GM11168 (cell line): ENCODE results near the gene ADGRD1.
"Not testable (repeated sequence)": the region's sequence is repeated elsewhere in the genome, so short reads cannot be mapped to it uniquely, and the experiment has no call there.

Experiments used
- in situ Hi-C: fragments of 300-500 bp; cut with MboI; formaldehyde crosslinking; loops from one replicate; pipeline ENCODE4 v1.12.0; 2022; ENCODE audit warnings: low sequenced_read_pairs; ENCODE audit not compliant: unreplicated experiment

ADGRD1 gene

DNA sequence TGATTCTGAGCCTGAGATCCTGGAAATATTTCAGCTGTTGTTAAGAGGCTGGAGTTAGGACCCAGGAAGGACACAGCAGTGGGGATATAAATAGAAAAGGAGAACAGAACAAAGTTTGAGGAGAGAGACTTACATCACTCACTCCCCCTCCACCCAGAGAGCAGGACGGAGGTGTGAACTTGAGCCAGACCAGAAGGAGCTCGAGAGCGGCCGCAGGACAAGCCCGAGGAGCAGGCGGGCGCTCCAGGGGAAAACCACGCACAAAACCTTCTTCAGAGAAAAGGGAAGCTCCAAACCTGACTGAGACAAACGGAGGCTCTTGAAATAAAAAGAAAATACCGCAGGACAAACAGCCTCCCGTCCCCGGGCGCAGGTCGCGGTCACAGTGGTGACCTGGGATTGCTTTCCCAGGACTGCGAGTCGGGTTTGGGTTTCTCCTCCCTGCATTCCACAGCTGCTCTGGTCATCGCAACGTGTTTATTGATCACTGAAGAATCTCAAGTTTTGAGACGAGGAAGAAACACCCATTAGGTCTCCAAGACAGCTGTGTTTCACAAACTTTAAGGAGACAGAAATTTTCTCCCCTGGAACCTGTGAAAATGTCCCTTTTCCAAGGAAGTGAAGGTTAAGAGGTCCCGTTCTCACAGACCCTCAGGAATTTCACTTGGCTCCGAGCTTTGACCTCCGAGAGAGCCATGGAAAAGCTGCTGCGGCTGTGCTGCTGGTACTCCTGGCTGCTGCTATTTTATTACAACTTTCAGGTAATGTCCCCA is at the start of gene ADGRD1:
ADGRD1 (plus strand) TSS at position 137 of the 773 bp plus-strand sequence; CDS start at position 696, 559 bp downstream.
- in situ Hi-C loops = no loop called here

DNA sequence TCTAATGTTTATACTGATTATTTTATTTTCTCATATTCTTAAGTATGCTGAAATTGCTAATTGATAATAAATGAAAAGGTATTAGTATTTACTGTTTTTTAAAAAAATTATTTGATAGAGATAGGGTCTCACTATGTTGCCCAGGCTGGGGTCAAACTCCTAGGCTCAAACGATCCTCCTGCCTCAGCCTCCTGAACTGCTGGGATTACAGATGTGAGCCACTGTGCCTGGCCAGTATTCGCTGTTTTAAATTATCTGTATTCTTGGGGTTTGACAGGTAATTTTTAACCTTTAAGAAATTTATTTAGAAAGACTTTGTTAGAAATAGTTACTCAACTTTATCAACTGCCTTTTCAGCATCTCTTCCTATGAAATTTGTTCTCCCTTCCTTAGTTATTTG is 49.6 kb upstream of the ADGRD1 start:
- in situ Hi-C loops = no loop called here

DNA sequence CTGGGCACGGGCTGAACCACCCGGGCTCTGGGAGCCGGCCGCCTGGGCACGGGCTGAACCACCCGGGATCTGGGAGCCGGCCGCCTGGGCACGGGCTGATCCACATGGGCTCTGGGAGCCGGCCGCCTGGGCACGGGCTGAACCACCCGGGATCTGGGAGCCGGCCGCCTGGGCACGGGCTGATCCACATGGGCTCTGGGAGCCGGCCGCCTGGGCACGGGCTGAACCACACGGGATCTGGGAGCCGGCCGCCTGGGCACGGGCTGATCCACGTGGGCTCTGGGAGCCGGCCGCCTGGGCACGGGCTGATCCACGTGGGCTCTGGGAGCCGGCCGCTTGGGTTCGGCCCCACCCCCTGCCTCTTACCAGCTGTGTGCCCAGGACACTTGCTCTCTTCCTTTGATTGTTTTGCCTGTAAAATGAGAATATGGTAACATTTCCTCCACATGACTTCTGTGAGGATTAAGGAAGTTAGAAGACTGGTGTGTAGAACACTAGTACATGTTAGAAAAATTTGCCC is 48.7 kb upstream of the ADGRD1 start:
- in situ Hi-C loops = not testable (repeated sequence)

DNA sequence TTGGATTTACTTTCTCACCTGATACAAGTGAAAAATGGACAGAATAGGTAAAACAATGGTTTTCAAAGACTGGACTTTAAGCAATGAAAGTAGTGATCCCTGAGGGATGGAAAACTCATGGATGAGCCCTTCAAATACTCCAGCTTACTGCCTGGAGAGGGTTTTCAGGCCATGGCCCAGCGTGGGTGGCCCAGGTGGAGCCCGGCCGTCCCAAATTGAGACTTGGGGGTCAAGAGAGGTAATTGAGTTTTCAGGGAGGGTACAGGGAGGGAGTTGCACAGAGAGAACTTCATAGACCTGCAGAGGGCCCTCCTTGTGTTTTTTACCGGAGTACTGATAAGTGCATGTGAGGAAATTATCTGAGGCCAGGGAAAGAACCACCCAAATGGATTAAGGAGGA is 44.6 kb upstream of the ADGRD1 start:
- in situ Hi-C loops = no loop called here

DNA sequence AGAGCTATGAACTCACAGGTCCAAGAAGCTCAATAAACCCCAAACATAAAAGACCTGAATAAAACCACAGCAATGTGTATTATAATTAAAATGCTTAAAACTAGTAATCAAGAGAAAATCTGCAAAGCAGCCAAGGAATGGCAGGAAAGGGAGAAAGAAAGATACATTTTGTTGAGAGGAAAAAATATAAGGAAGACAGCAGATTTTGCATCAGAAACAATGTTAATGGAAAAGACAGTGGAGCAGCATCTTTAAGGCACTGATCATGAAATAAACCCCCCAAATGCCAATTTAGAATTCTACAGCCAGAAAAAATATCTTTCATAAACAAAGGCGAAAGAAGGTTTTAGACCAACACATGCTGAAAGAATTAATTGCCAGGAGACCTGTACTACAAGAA is 42.5 kb upstream of the ADGRD1 start:
- in situ Hi-C loops = no loop called here

DNA sequence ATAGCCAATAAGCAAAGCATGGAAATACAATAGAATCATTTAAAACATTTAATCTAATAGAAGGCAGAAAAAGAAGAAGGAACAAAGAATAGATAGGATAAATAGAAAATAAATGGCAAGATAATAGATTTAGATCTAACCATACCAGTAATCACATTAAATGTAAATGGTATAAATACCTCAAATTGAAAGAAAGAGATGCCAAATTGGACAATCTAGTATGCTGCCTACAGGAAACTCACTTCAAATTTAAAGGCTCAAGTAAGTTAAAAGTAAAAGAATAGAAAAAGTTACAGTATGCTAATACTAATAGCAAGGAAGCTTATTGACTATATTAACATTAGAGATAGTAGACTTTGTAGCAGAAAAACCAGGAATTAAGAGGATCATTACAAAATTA is 41.8 kb upstream of the ADGRD1 start:
- in situ Hi-C loops = no loop called here

DNA sequence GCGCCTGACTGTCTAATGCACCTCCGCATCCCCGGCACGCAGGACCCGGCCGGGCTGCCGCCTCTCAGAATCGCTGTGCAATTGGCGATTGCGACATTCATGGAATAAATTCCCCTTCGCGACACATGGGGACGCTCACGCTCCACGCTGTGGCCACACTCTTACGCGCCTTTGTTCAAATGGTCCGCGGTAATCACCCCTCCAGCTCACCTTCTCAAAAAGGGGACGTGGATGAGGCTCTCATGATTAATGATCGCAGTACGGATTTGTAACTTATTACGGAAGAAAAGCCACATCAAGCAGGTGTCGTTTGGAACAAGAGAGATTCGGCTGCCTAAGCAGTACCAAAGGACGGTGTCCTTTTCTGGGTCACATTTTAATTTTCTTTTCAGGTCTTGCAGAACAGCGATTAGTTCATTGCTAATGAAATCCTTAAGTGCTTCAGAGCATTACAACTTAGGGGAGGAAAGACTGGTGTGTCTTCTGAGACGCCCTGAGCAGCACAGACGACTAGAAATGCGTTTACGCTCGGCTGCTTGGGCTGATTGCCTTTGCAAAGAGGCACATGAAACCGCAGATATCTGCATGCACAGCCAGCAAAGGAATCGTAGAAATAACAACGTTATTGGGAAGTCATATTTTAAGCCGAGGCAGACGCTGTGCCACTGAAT is 37.3 kb upstream of the ADGRD1 start:
- in situ Hi-C loops = no loop called here

DNA sequence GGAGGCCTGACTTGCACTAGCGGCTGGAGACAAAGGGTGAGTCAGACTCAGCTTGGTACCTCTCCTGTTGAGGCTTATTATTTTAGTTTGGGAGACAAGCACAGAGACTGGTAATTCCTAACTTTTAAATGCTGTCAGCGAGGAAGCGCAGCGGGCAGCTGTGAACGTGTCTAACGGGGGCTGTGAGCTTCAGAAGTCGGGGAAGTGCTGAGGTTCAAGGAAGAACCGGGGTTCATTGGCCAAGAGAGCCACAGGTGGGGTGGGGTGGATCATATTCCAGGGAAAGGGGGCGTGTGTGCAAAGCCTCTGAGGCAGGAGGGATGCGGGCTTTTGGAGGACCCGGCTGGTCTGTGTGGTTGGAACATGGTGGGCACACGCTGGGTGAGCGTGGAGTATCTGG is 36.1 kb upstream of the ADGRD1 start:
- in situ Hi-C loops = no loop called here

DNA sequence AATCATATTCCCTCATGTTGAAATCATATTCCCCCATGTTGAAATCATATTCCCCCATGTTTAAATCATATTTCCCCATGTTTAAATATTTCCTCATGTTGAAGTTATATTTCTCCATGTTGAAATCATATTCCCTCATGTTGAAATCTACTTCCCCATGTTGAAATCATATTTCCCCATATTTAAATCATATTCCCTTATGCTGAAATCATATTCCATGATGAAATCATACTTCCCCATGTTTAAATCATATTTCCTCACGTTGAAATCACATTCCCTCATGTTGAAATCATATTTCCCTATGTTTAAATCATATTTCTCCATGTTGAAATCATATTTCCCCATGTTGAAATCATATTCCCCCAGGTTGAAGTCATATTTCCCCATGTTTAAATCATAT is 34.6 kb upstream of the ADGRD1 start:
- in situ Hi-C loops = no loop called here

DNA sequence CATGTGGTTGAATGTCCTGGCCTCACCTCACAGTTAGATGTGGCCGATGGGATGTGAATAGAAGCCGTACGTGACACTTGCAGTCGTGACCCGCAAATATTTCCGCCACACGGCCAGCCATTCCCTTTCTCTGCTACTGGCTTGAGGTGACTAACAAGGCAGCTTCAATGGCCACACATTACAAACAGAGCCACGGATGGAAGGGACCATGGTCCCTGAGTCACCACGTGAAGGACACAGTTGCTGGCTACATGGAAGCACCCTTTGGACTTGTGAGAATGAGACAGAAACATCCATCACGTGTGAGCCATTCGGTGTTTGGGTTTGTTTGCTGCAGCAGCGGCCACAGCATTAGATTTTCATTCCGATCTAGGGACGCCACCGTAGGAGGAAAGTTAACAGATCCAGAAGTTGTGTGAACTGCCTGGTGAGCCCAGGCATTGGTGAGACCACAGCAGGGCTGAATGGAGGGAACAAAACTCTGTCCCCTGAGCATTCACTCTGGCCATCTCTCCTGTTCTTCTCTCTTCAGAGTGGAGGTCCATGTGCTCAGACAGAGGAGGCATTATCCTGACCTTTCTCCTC is 33.5 kb upstream of the ADGRD1 start:
- in situ Hi-C loops = no loop called here

DNA sequence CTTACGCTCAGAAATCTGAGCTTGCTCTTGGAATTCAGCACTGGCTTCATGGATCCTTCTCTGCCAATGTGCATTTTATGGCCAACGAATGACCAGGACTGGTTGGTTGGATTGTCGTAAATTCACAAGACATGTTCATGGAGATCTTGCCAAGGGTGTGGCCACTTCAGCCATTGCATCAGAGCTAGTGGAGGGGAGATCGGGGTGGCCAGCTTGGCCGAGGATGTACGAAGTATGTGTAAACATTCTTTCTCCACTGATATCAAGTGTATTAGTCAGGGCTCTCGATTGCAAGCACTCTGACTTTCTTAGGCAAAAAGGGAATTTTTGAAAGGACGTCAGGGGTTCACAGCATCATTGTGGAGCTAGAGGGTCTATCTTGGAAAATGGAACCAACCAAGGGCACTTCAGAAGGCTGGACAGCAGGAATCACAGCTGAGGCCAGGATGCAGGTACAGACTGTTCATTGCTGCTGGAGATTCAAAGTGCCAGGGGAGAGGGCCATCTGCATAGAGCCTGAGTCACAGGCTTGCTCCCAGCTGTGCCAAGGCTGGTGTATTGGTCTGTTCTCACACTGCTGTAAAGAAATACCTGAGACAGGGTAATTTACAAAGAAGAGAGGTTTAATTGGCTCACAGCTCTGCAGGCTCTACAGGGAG is 32.9 kb upstream of the ADGRD1 start:
- in situ Hi-C loops = no loop called here

DNA sequence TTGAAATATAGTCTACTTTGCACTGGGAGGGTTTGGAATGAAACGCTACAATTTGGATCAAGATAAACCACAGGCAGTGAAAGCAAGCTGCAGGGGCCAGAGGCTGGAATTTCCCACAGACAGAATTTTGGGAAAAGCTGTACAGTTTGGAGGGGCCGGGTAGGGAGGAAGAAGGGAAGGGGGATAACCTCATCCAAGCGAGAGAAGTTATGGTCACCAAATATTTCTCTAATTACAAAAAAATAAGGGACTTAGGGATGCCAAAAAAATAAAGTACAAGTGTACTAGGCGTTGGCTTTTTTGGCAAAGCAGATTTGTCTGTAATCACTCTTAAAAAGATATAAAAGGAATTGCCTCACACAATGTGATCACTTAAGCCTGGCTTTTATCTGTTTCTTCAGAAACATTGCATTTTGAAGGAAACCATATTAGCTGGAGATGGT is 31.2 kb upstream of the ADGRD1 start:
- in situ Hi-C loops = no loop called here

DNA sequence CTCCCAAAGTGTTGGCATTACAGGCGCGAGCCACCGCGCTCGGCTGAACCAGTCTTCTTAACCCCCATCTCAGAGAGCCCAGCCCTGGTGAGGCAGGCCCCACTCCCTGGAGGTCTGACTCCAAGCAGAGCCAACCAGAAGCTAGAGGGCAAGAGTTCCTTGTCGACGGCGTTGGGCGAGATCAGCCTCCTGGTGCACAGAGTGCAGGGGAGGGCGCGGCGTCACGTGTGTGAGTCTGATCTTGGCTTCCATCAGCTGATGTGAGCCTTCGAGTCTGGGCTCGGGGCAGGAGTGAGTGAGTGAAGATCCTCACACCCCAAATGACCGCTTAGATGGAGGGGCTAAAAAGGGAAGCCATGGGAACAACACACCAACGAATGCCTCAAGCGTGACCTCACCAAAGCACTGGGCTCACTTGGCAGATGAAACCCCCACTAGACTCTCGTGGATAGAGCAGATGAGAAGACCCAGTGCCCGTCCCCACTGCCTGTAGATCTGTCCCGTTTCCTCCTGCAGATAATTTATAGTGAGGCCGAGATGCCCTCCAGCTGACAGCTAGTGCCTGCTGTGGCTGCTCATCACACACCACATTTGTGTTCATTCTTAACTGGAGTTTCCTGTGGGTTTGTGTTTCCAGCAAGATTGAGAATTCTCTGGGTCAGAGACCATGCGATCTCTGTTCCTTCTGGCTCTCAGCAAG is 28.6 kb upstream of the ADGRD1 start:
- in situ Hi-C loops = no loop called here

DNA sequence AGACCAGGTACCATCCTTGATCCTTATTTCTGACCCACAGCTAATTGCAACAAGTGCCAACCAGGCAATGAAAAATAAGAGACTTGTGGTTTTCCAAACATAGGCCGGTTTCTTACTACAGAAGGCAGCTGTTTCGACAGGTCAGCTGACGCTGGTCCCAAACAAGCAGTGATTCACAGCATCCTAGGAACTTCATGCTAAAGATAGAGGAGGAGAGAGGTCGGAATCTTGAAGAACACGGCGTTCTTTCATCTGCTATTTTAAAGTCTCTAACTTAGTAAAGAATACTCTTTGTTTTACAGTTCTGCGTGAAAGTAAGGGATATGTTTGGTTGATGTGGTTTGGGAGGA is 28.1 kb upstream of the ADGRD1 start:
- in situ Hi-C loops = no loop called here

DNA sequence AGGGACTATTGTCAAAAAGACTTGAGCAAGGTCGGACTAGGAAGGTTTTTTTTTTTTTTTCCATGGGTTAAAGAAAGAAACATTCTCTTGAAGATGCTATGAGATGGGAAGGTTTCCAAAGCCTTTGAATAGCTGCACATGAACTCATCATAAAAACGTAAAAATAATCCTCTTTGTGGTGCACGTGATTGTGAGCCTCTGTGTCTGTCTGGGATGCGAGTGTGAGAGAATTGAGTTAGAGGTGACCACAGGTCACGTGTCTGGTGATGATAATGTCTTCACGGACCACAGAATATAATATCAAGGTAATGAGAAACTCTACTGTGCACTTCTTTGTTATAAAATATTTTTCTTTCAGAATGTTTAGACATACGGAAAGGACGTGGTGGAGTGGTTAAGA is 24.3 kb upstream of the ADGRD1 start:
- in situ Hi-C loops = no loop called here

DNA sequence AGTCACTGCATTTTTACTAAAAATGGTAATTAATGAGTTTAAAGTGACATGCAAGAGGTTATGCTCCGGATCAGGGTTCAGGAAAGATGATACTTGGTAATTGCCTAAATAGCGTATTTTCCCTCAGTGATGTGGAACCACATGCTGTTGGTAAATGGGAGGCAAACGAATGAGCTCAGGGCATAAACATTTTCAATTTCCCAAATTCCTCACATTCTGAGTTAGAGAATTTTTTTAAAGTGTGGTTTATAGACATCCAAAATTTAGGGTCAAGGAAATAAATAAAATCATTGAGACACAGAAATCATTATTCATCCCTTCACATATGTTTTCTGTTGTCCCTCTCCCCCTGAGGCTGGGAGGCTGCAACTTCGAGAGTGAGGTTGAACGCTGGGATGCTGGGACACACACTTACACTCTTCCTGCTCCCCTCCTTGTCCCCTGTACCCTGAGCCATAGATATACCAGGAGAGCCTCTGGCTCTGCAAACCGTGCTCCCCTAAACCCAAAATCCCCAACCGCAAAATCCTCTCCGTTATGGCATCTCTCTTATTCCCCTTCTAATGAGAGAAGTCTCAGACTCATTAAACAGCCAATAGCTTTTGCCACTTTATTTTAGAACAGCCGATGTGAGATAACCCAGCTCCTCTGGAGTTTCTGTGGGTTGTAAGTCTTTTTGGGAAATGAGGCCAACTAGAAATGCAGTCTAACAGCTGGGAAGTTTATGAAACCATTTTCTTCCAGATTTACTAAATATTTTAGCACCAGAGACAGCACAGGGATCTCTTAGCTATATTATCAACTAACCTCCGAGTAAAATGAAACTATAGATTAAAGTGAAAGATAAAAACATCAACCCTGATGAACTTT is 21.4 kb upstream of the ADGRD1 start:
- in situ Hi-C loops = no loop called here

DNA sequence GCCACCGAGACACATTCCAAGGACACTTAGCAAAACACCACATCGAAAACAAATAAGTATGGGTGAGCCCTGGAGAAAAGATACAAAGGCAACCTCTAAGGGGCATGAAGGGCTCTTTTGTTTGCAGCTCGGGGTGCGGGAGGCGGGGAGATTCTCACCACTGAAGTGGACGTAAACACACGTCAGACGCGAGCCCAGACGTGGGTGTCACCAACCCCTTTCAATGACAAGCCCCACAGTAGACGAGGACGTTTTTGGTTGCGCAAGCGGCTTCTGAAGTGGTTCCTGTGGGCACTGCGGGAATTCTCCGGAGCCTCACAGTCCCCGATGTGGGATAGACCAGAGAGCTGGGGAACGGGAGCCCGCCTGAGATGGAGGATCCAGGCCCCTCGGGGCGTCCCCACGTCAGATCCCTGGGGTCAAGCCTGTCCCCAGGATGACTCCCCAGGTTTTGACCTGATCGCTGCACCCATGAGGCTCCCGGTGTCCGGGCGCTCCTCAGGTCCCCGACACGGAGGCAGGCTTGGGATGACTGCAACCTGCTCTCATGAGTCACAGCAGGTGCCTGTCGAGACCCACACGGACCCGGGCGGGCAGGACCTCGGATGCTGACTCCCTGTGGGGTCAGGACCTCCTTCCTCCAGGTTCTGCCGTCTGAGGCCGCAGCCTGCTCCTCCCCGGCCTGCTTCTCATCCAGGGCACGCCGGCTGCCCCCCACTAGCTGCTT is 20.3 kb upstream of the ADGRD1 start:
- in situ Hi-C loops = no loop called here

DNA sequence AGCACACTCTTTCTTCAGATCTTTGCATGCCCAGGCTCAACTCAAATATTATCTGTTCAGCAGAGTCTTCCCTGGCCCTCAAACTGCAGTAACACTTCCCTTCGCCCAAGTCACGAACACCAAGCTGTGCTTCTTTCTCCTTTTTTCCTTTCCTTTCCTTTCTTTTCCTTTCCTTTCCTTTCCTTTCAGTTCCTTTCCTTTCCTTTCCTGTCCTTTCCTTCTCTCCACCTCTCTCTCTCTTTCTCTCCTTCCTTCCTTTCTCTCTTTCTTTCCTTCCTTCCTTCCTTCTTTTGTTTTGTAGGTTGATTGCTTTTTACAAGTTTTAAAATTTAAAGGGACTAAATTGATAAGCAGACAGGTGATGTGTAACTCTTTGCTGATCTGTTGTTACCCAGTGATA is 19.0 kb upstream of the ADGRD1 start:
- in situ Hi-C loops = no loop called here

DNA sequence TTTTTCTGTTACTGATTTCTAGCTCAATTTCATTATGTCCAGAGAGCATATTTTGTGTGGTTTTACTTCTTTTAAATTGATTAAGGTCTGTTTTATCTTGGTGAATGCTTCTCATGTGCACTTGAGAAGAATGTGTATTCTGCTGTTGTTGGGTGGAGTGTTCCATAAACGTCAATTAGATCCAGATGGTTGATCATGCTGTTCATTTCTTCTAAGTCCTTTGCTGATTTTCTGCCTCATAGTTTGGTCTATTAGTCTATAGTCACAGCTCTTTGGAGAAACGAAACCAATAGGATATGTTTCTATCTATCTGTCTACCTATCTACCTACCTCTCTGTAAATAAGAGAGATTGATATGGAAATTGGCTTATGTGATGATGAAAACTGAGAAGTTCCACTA is 17.1 kb upstream of the ADGRD1 start:
- in situ Hi-C loops = no loop called here
